H1 (cell line): ENCODE results near the gene CD59. TPM values are rescaled to one million over a fixed set of nuclear protein-coding genes. Genes with fewer than 3 reads are reported as not detected.
A peak's percentile ranks its signal among the peaks of the same experiment; 100 is the strongest.

Experiments used
- CTCF ChIA-PET: fragments of 300-600 bp; sonication (Branson Sonifier 250); formaldehyde crosslinking; loops from one replicate; lab custom pipeline; 2021; ENCODE audit not compliant: partially characterized antibody; lab: Charles Lee
- POLR2A ChIA-PET: fragments of 300-600 bp; sonication (Branson Sonifier 250); formaldehyde crosslinking; loops from one replicate; lab custom pipeline; 2021; ENCODE audit warnings: inconsistent platforms; ENCODE audit not compliant: partially characterized antibody; lab: Charles Lee
- DNase-seq, 2 experiments: peaks; one replicate each; pipeline versions ENCODE4 v3.0.0 to v3.0.0-alpha.2; 2010 to 2022; ENCODE audit warnings: low spot score in 2 of 2, low read depth in 1 of 2, mixed read lengths in 1 of 2
- FAIRE-seq: peaks from 2 replicates; lab custom pipeline; 2011; peaks lifted over from hg19 to GRCh38; lab: Jason Lieb, UNC
- H2AFZ ChIP-seq: 2 replicates; pipeline ENCODE4 v1.8.1; 2012; ENCODE audit warnings: low read length, inconsistent platforms
- H2AK5ac ChIP-seq: 2 replicates; pipeline ENCODE4 v1.6.1; 2013; ENCODE audit warnings: low read depth, low read length
- H2BK120ac ChIP-seq: replicated peaks from 2 replicates; pipeline ENCODE3; 2013; ENCODE audit warnings: low read depth, low read length, inconsistent platforms
- H2BK12ac ChIP-seq: 2 replicates; pipeline ENCODE4 v1.6.1; 2013; ENCODE audit warnings: low read depth, low read length
- H2BK15ac ChIP-seq: 2 replicates; pipeline ENCODE4 v1.6.1; 2013; ENCODE audit warnings: low read length
- H2BK20ac ChIP-seq: 2 replicates; pipeline ENCODE4 v1.6.1; 2013; ENCODE audit warnings: low read length
- H2BK5ac ChIP-seq: 2 replicates; pipeline ENCODE4 v1.6.1; 2013; ENCODE audit warnings: low read depth, low read length
- H3K14ac ChIP-seq: 2 replicates; pipeline ENCODE4 v1.6.1; 2013; ENCODE audit warnings: inconsistent platforms; ENCODE audit not compliant: insufficient read length
- H3K18ac ChIP-seq: 2 replicates; pipeline ENCODE4 v1.6.1; 2013; ENCODE audit warnings: low read length; ENCODE audit errors: extremely low read depth
- H3K23ac ChIP-seq: 2 replicates; pipeline ENCODE4 v1.6.1; 2013; ENCODE audit warnings: inconsistent platforms; ENCODE audit not compliant: insufficient read length
- H3K23me2 ChIP-seq: 2 replicates; pipeline ENCODE4 v1.6.1; 2013; ENCODE audit warnings: low read depth, low read length
- H3K27ac ChIP-seq: 2 replicates; pipeline ENCODE4 v1.6.1; 2011; ENCODE audit warnings: low read depth, low read length, inconsistent platforms
- H3K27me3 ChIP-seq, 4 experiments: replicated peaks in 1 of 4; 1 replicate in 1 of 4; 2 replicates in 3 of 4; pipeline versions ENCODE4 v1.6.1 to v1.8.1; 2011 to 2013; ENCODE audit warnings: low read length in 3 of 4, mild to moderate bottlenecking in 3 of 4, inconsistent platforms in 2 of 4, mixed read lengths in 2 of 4, moderate library complexity in 1 of 4; ENCODE audit not compliant: control insufficient read depth in 3 of 4, insufficient read depth in 3 of 4; ENCODE audit errors: extremely low read depth in 1 of 4
- H3K36me3 ChIP-seq, 4 experiments: 2 replicates each; pipeline versions ENCODE4 v1.6.1 to v1.8.1; 2011 to 2013; ENCODE audit warnings: mild to moderate bottlenecking in 4 of 4, low read length in 3 of 4, moderate library complexity in 2 of 4, control low read depth in 1 of 4, inconsistent platforms in 1 of 4; ENCODE audit not compliant: insufficient read depth in 4 of 4, control insufficient read depth in 2 of 4
- H3K4ac ChIP-seq: replicated peaks from 2 replicates; pipeline ENCODE3; 2013; ENCODE audit warnings: low read length, low read depth, mixed read lengths, inconsistent platforms; ENCODE audit not compliant: insufficient read length
- H3K4me1 ChIP-seq, 4 experiments: replicated peaks in 1 of 4; 1 replicate in 1 of 4; 2 replicates in 3 of 4; pipeline versions ENCODE4 v1.6.1 to v1.8.1; 2011 to 2013; ENCODE audit warnings: low read length in 3 of 4, inconsistent platforms in 2 of 4, mixed read lengths in 1 of 4; ENCODE audit not compliant: insufficient read depth in 4 of 4, control insufficient read depth in 3 of 4
- H3K4me2 ChIP-seq, 2 experiments: 2 replicates each; pipeline versions ENCODE4 v1.6.1 to v1.8.1; 2011 to 2013; ENCODE audit warnings: low read depth in 2 of 2, low read length in 2 of 2, control low read depth in 1 of 2, inconsistent platforms in 1 of 2, mild to moderate bottlenecking in 1 of 2; ENCODE audit not compliant: insufficient read depth in 1 of 2
- H3K4me3 ChIP-seq, 4 experiments: fragments of 200-600, 300-600 bp in 1 of 4; sonication (generic), shearing (Covaris generic), sonication (Bioruptor Twin) in 1 of 4; 2 replicates each; pipeline versions ENCODE4 v1.5.1 to v1.8.1; 2011 to 2016; ENCODE audit warnings: low read length in 4 of 4, low read depth in 3 of 4, control low read depth in 2 of 4, inconsistent platforms in 2 of 4, mild to moderate bottlenecking in 2 of 4, mixed read lengths in 1 of 4, moderate library complexity in 1 of 4; ENCODE audit not compliant: insufficient read depth in 2 of 4; ENCODE audit errors: extremely low read depth in 1 of 4
- H3K56ac ChIP-seq: replicated peaks from 2 replicates; pipeline ENCODE3; 2013; ENCODE audit warnings: low read depth, mild to moderate bottlenecking, mixed read lengths, low read length, inconsistent platforms; ENCODE audit not compliant: insufficient read length
- H3K79me1 ChIP-seq: 2 replicates; pipeline ENCODE4 v1.6.1; 2013; ENCODE audit warnings: low read depth, low read length, control low read depth
- H3K79me2 ChIP-seq, 2 experiments: 2 replicates each; pipeline versions ENCODE4 v1.6.1 to v1.8.1; 2012 to 2013; ENCODE audit warnings: low read length in 2 of 2, mild to moderate bottlenecking in 2 of 2, inconsistent platforms in 1 of 2; ENCODE audit not compliant: insufficient read depth in 2 of 2, control insufficient read depth in 1 of 2
- H3K9ac ChIP-seq, 4 experiments: replicated peaks in 1 of 4; 1 replicate in 1 of 4; 2 replicates in 3 of 4; pipeline versions ENCODE4 v1.6.1 to v1.8.1; 2011 to 2013; ENCODE audit warnings: low read depth in 3 of 4, low read length in 3 of 4, control low read depth in 2 of 4, mild to moderate bottlenecking in 2 of 4, moderate library complexity in 2 of 4, inconsistent platforms in 1 of 4; ENCODE audit errors: extremely low read depth in 1 of 4
- H3K9me3 ChIP-seq, 2 experiments: 2 replicates each; pipeline versions ENCODE4 v1.6.1 to v1.8.1; 2012 to 2013; ENCODE audit warnings: mild to moderate bottlenecking in 2 of 2, moderate library complexity in 2 of 2, control low read depth in 1 of 2, inconsistent platforms in 1 of 2, low read depth in 1 of 2, low read length in 1 of 2, mixed read lengths in 1 of 2; ENCODE audit not compliant: insufficient read depth in 2 of 2
- H4K20me1 ChIP-seq, 2 experiments: replicated peaks in 1 of 2; 2 replicates each; pipeline versions ENCODE3 to v1.8.1; 2011 to 2013; ENCODE audit warnings: inconsistent platforms in 2 of 2, low read length in 2 of 2, mild to moderate bottlenecking in 1 of 2; ENCODE audit not compliant: insufficient read depth in 2 of 2, control insufficient read depth in 1 of 2
- H4K5ac ChIP-seq: 2 replicates; pipeline ENCODE4 v1.6.1; 2013; ENCODE audit warnings: low read length, low read depth, mixed read lengths, inconsistent platforms; ENCODE audit not compliant: insufficient read length
- H4K8ac ChIP-seq: 2 replicates; pipeline ENCODE4 v1.8.0; 2013; ENCODE audit warnings: mild to moderate bottlenecking, moderate library complexity, low read length, inconsistent platforms; ENCODE audit not compliant: insufficient read depth; ENCODE audit errors: extremely low read depth
- H4K91ac ChIP-seq: replicated peaks from 2 replicates; pipeline ENCODE3; 2013; ENCODE audit warnings: low read length, mixed read lengths, inconsistent platforms; ENCODE audit not compliant: insufficient read length
- CTCF ChIP-seq, 3 experiments: IDR thresholded peaks; 1 replicate in 2 of 3; 2 replicates in 1 of 3; pipeline versions ENCODE4 v1.5.1 to v1.6.1; 2011; ENCODE audit warnings: low read length in 3 of 3, mild to moderate bottlenecking in 3 of 3, inconsistent platforms in 2 of 3, low read depth in 1 of 3, moderate library complexity in 1 of 3; ENCODE audit not compliant: insufficient read depth in 1 of 3; ENCODE audit errors: control extremely low read depth in 1 of 3
- HDAC6 ChIP-seq: IDR thresholded peaks from one replicate; pipeline ENCODE4 v1.7.1; 2012; ENCODE audit warnings: low read depth, mild to moderate bottlenecking, inconsistent platforms, low read length, moderate library complexity
- RAD21 ChIP-seq, 2 experiments: IDR thresholded peaks in 1 of 2; conservative IDR thresholded peaks in 1 of 2; 2 replicates each; pipeline ENCODE4 v1.6.1; 2011; ENCODE audit warnings: low read depth in 2 of 2, low read length in 2 of 2, improper control_type of control experiment in 1 of 2, inconsistent platforms in 1 of 2, mild to moderate bottlenecking in 1 of 2, moderate library complexity in 1 of 2
- SAP30 ChIP-seq: fragments of 300-600 bp; sonication (generic); IDR thresholded peaks from 2 replicates; pipeline ENCODE4 v1.7.1; 2012; ENCODE audit warnings: low read length, moderate library complexity, mild to moderate bottlenecking, inconsistent platforms; ENCODE audit not compliant: insufficient read depth, insufficient replicate concordance
- SIN3A ChIP-seq, 2 experiments: IDR thresholded peaks in 1 of 2; conservative IDR thresholded peaks in 1 of 2; 2 replicates each; pipeline ENCODE4 v1.6.1; 2011 to 2012; ENCODE audit warnings: low read length in 2 of 2, improper control_type of control experiment in 1 of 2, low read depth in 1 of 2, mild to moderate bottlenecking in 1 of 2
- SUZ12 ChIP-seq: fragments of 200-600 bp; sonication (generic); IDR thresholded peaks from 2 replicates; pipeline ENCODE4 v1.6.1; 2012; ENCODE audit warnings: mild to moderate bottlenecking, inconsistent platforms, low read length, moderate library complexity, mixed read lengths
- ZNF274 ChIP-seq: IDR thresholded peaks from 2 replicates; pipeline ENCODE4 v1.7.0; 2012; ENCODE audit warnings: low read length, borderline replicate concordance; ENCODE audit errors: extremely low read depth
- WGBS, 2 experiments: shearing (Covaris generic) in 1 of 2; methylation state at CpG; one replicate each; pipeline versions ENCODE4 v1.1.6 to v1.1.7; 2013 to 2015; ENCODE audit warnings: low lambda C conversion rate in 2 of 2, mixed read lengths in 2 of 2, inconsistent platforms in 1 of 2, low coverage in 1 of 2, missing lambda C conversion rate in 1 of 2; ENCODE audit not compliant: insufficient replicate concordance in 2 of 2, insufficient coverage in 1 of 2, insufficient read length in 1 of 2; ENCODE audit errors: extremely low coverage in 1 of 2, missing lambda C conversion rate in 1 of 2; 5-methylcytosine and 5-hydroxymethylcytosine counted together
- polyA plus RNA-seq, 7 experiments: library from polyadenylated mRNA; depleted of rRNA in 3 of 7; stranded (reverse) in 5 of 7; unstranded in 2 of 7; fragments of >200 nt in 5 of 7; fragments of 200-250 nt in 2 of 7; gene quantifications; 1 replicate in 5 of 7; 2 replicates in 1 of 7; 4 replicates in 1 of 7; pipeline versions ENCODE4 v1.2.1 to v1.2.3, GENCODE V29; 2011 to 2013; ENCODE audit warnings: missing spikeins in 2 of 7, mixed read lengths in 2 of 7
- total RNA-seq: library from RNA; stranded (reverse); fragmentation: NEBNext Ultra II Directional; extraction: Animal tissue kit (Norgen Biotek cat#: 25700); gene quantifications from 2 replicates; pipeline ENCODE4 v1.2.1, GENCODE V29; 2021

CD59 gene
- total and polyA plus RNA-seq, 2 of the 8 experiments (the other 6 are each of a cell fraction or from before 2014, with no cell fraction given) = 63.1 to 90.3 TPM

GRCh38 chr11:33687733-33688479 lies 48.3 kb downstream of the CD59 start:
- H4K8ac ChIP-seq = no peak overlapping the region
- no peak overlapping the region for H3K4me2 ChIP-seq
- H4K5ac ChIP-seq = no peak overlapping the region
- POLR2A ChIA-PET = interaction anchor here (0.7 kb wide), 1 partner anchor 13 kb away, joined by 3 read pairs; no protein-coding TSS in a partner anchor
- H3K36me3 ChIP-seq = no peaks in the 10 kb centered on the region
- no peak overlapping the region for H2AK5ac ChIP-seq
- FAIRE-seq = peak; percentile 94
- H4K91ac ChIP-seq = no peak overlapping the region
- no peak overlapping the region for H2BK15ac ChIP-seq
- H3K4me3 ChIP-seq = no peak overlapping the region
- H3K23ac ChIP-seq = no peak overlapping the region
- no peak overlapping the region for H3K56ac ChIP-seq
- peak in 1 of 2 experiments; percentile 72 for DNase-seq
- 49% methylated on average over 2 of the region's 2 CpGs; no CpG with 5 or more reads in 1 of the 2 experiments for WGBS, 2 experiments
- H4K20me1 ChIP-seq = no peaks in the 10 kb centered on the region
- H3K4ac ChIP-seq = no peak overlapping the region
- CTCF ChIA-PET = interaction anchor here (0.6 to 14.5 kb wide), 43 partner anchors 9 to 480 kb away, joined by 3 to 167 read pairs (median 3); no protein-coding TSS in a partner anchor
- H2BK120ac ChIP-seq = no peak overlapping the region
- H3K4me1 ChIP-seq = peaks cover 2 to 20% (median 10%) of the 10 kb centered on the region in 4 experiments
- H2BK20ac ChIP-seq = no peak overlapping the region
- no peak overlapping the region for H2BK5ac ChIP-seq
- no peak overlapping the region for H2BK12ac ChIP-seq
- no peak overlapping the region for H3K9ac ChIP-seq
- no peaks in the 10 kb centered on the region for H3K79me2 ChIP-seq
- H3K9me3 ChIP-seq = no peaks in the 10 kb centered on the region
- no peak overlapping the region for H3K18ac ChIP-seq
- H3K14ac ChIP-seq = no peak overlapping the region
- H3K27me3 ChIP-seq = no peaks in the 10 kb centered on the region
- H3K27ac ChIP-seq = no peak overlapping the region
- no peaks in the 10 kb centered on the region for H3K23me2 ChIP-seq
- H2AFZ ChIP-seq = no peak overlapping the region
- H3K79me1 ChIP-seq = no peaks in the 10 kb centered on the region
- TF ChIP-seq SUZ12 = no peak
- TF ChIP-seq ZNF274 = no peak
- TF ChIP-seq HDAC6 = no peak
- no peak for TF ChIP-seq SAP30
- TF ChIP-seq CTCF (IDR thresholded peaks at IDR 0.05; ENCODE audit: control extremely low read depth in 1 of 3, insufficient read depth in 1 of 3, low read depth in 1 of 3, low read length in 3 of 3) = peak in 2 of 3 experiments; percentile 80; a peak in 3 of 4 replicates
- no peak for TF ChIP-seq SIN3A (conservative IDR thresholded peaks at IDR 0.05 in 1 of 2, IDR thresholded peaks at IDR 0.05 in 1 of 2; ENCODE audit: low read depth in 1 of 2, low read length in 2 of 2)
- TF ChIP-seq RAD21 (IDR thresholded peaks at IDR 0.05 in 1 of 2, conservative IDR thresholded peaks at IDR 0.05 in 1 of 2; ENCODE audit: low read depth in 2 of 2, low read length in 2 of 2) = peak; percentile 99
